ELF-1 (cell line): ENCODE data around the gene PYGB.
"Not testable (repeated sequence)": the region's sequence is repeated elsewhere in the genome, so short reads cannot be mapped to it uniquely, and the experiment has no call there.

Experiments used
- DNase-seq: peaks from one replicate; pipeline ENCODE4 v3.0.0-alpha.2; 2016; ENCODE audit warnings: low read depth, low spot score

The PYGB gene

GRCh38 chr20:25230166-25230831 is 17.6 kb upstream of the PYGB start:
- DNase-seq, result no peak

- DNase-seq, result peak; percentile 74
Observed at GRCh38 chr20:25233016-25233772, 14.7 kb upstream of the PYGB start.

- DNase-seq, result not testable (repeated sequence)
Observed at GRCh38 chr20:25234009-25234849, 13.7 kb upstream of the PYGB start.

GRCh38 chr20:25236450-25237304 is 11.2 kb upstream of the PYGB start:
- DNase-seq, result no peak

- DNase-seq, result no peak
Observed at GRCh38 chr20:25237610-25238318, 10.1 kb upstream of the PYGB start.

GRCh38 chr20:25238319-25239037 is 9.4 kb upstream of the PYGB start:
- no peak for DNase-seq

- no peak for DNase-seq
Observed at GRCh38 chr20:25239387-25240370, 8.2 kb upstream of the PYGB start.

- DNase-seq, result not testable (repeated sequence)
Observed at GRCh38 chr20:25240851-25241658, 6.8 kb upstream of the PYGB start.

GRCh38 chr20:25241659-25241955 is 6.3 kb upstream of the PYGB start:
- DNase-seq, result not testable (repeated sequence)

- DNase-seq, result no peak
Observed at GRCh38 chr20:25242231-25242630, 5.7 kb upstream of the PYGB start.

- no peak for DNase-seq
Observed at GRCh38 chr20:25243416-25243979, 4.4 kb upstream of the PYGB start.

- DNase-seq, result no peak
Observed at GRCh38 chr20:25244976-25245375, 2.9 kb upstream of the PYGB start.

GRCh38 chr20:25245461-25245860 is 2.4 kb upstream of the PYGB start:
- DNase-seq, result no peak

GRCh38 chr20:25246182-25246999 is 1.5 kb upstream of the PYGB start:
- DNase-seq, result no peak

GRCh38 chr20:25247000-25247517 is 826 bp upstream of the PYGB start:
- DNase-seq, result peak; percentile 81

- DNase-seq, result peak; percentile 74
Observed at GRCh38 chr20:25247518-25247955, 348 bp upstream of the PYGB start.

GRCh38 chr20:25248786-25249172 is 894 bp downstream of the PYGB start:
- no peak for DNase-seq
